Measurements from ENCODE around the gene TRIP12.
"Not testable (repeated sequence)": the region's sequence is repeated elsewhere in the genome, so short reads cannot be mapped to it uniquely, and the experiment has no call there.

The TRIP12 gene

GRCh38 chr2:229921892-229922448 lies at the start of gene TRIP12:
Gene TRIP12 (minus strand): TSS chr2:229922009. CDS start chr2:229880079, 41,930 bp downstream.
- DNase-seq (ENCODE audit: low read depth in 2 of 2), result peak; percentile 96 to 97

DNA sequence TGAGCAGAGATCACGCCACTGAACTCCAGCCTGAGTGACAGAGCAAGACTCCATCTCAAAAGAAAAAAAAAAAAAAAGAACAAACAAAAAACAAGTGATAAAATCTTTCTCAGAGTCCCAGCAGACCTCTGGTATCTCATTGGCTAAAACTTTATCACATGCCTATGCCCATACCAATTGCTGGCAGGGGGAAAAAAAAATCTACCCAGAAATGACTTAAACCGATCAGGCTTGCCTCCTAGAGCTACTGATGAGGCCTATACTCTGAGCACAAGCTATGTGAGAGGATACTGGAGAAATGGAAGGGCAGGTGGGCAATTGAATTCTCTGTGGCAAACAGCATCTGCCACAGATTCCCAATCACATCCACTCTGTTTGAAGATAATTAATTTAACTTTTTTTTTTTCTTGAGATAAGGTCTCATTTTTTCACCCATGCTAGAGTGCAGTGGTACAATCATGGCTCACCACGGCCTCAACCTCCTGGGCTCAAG lies 49.5 kb upstream of the TRIP12 start:
- DNase-seq (ENCODE audit: low read depth in 2 of 2), result no peak

DNA sequence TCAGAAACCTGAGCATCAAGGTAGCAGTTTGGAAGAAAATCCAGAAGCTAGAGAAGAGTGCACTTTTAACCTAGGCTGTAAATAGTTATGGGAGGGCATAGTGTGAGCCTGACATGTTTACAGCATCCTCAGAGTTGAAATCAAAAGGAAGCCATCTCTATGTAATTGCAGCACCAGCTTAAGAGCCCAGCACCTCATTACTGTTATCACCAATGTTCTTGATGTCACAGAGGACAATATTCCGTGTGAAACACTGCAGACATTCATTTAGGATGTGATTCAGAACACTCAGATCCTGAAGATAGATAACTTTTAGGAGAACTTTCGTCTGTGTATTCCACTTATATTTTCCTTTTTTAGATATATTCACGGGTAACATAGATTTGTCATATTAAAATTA lies 48.6 kb upstream of the TRIP12 start:
- DNase-seq (ENCODE audit: low read depth in 2 of 2), result no peak

GRCh38 chr2:229969921-229970320 lies 48.1 kb upstream of the TRIP12 start:
- DNase-seq (ENCODE audit: low read depth in 2 of 2), result no peak

DNA sequence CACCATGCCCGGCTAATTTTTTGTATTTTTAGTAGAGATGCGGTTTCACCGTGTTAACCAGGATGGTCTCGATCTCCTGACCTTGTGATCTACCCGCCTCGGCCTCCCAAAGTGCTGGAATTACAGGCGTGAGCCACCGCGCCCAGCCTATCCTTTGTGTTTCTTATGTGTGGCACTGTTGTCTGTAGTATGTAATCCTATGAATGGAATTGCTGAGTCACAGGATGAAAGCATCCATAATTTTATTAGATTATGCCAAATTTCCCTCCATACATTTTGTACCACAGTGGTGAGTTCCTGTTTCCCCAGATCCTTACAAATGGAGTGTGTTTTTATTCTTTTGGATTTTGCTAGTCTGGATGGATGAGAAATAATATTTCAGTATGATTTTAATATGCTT lies 41.8 kb upstream of the TRIP12 start:
- DNase-seq (ENCODE audit: low read depth in 2 of 2), result not testable (repeated sequence)

DNA sequence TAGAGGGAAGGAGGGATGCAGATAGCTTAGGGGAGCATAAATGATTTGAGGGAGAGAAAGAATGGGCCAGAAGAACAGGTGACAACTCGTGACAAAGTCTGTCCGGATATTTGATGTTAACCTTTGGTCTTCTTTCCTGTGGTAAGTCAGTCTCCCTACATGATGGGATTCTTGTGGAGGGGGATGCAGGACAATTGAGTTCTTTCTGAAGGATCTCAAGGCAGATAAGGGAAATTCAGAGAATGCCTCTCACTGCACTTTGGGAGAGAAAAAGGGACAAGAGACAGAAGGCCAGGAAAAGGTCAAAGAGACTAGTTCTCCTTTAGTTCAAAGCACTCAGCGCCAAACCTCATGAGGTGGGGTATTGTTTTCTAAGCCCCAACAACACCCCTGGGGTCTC lies 34.7 kb upstream of the TRIP12 start:
- DNase-seq (ENCODE audit: low read depth in 2 of 2), result no peak

DNA sequence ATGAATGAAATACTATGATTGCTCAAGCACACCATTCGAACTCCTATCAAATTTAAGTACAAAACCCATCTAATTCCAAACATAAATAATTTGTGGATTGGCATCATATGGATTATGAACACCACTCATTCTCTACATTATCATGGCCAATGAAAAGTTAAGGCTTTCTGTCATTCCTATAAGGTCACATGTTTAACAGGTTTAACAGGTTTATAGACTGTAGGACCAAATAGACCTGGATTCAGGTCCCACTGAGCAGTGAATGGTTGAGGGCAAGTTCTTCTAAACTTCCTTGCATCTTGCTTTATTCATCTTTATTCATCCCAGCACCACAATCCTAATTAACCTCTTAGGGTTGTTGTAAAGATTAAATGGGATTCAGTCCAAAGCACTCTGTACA lies 33.9 kb upstream of the TRIP12 start:
- no peak for DNase-seq (ENCODE audit: low read depth in 2 of 2)

GRCh38 chr2:229952256-229952835 lies 30.5 kb upstream of the TRIP12 start:
- no peak for DNase-seq (ENCODE audit: low read depth in 2 of 2)

- no peak for DNase-seq (ENCODE audit: low read depth in 2 of 2)
These were observed 25.7 kb upstream of the TRIP12 start for GRCh38 chr2:229947544-229947943.

DNA sequence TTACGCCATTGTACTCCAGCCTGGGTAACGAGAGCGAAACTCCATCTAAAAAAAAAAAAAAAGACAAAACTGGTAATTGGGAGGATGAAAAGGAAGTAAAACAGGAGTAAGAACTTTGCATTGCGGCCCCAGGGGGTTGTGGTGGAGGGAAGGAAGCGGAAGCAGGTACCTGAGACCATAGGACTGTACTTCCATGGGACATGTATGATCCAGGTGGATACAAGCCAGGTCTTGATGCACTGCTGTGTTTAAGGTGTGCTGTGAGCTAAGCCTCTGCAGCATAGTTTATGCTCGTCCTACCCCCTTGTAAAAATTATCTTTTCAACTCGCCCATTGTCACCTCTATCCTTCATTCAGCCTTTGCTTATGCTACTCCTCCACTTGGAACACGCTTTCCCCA lies 24.2 kb upstream of the TRIP12 start:
- no peak for DNase-seq (ENCODE audit: low read depth in 2 of 2)

- DNase-seq (ENCODE audit: low read depth in 2 of 2), result no peak
These were observed 22.1 kb upstream of the TRIP12 start for GRCh38 chr2:229943770-229944449.

GRCh38 chr2:229943171-229943570 lies 21.4 kb upstream of the TRIP12 start:
- no peak for DNase-seq (ENCODE audit: low read depth in 2 of 2)

GRCh38 chr2:229942671-229943070 lies 20.9 kb upstream of the TRIP12 start:
- DNase-seq (ENCODE audit: low read depth in 2 of 2), result no peak

- DNase-seq (ENCODE audit: low read depth in 2 of 2), result no peak
These were observed 15.7 kb upstream of the TRIP12 start for GRCh38 chr2:229937537-229937936.

- DNase-seq (ENCODE audit: low read depth in 2 of 2), result no peak
These were observed 9.4 kb upstream of the TRIP12 start for GRCh38 chr2:229931241-229931640.

- DNase-seq (ENCODE audit: low read depth in 2 of 2), result no peak
These were observed 8.8 kb upstream of the TRIP12 start for GRCh38 chr2:229930656-229931055.

- peak; percentile 4 to 8 for DNase-seq (ENCODE audit: low read depth in 2 of 2)
These were observed 6.1 kb upstream of the TRIP12 start for GRCh38 chr2:229927817-229928321.

GRCh38 chr2:229925201-229925600 lies 3.4 kb upstream of the TRIP12 start:
- no peak for DNase-seq (ENCODE audit: low read depth in 2 of 2)

- DNase-seq (ENCODE audit: low read depth in 2 of 2), result not testable (repeated sequence)
These were observed 2.7 kb upstream of the TRIP12 start for GRCh38 chr2:229924541-229924940.

DNA sequence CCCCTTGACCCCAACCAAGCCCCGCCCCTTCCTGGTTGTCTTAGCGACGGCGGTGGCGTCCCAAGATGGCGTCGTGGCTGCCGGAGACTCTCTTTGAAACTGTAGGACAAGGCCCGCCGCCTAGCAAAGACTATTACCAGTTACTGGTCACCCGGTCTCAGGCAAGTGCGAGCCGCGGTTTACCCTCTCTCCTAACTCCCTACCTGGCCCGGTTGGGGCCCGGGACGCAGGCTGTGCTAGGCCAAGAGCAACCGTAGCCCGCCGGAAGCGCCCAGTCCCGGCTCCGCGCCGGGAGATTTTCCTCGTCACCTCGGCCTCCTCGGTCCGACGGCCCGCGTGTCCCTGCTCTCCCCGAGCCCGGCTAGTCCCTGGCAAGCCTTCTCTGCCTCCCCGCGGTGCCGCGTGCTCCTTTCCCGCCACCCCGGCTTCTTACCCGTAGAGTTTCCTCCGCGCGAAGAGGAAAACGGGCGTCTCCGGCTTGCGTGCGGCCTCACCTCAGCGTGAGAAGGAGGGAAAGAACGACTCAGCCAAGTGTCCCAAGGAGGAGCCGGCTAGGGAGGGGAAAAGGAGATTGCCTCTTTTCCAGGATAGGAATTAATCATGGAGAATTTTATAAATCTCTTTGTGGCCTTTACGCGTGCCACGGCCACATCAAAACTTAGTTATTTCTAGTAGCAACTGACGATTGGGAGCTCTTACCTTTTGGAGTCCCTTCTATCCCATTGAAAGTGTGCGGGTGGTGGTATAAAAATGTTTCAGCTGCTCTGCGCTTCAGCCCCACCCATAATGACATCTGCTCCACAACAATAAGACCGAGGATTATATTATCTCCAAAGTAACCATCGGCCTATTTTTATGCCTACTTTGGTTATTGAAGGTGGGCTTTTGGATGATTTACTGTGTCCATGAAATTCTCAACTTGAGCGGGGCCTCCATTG lies 909 bp upstream of the TRIP12 start, which contains the start of gene FBXO36:
Gene FBXO36, plus strand, starts transcription at position 55 of the 938 bp plus-strand sequence. Its CDS starts 11 bp downstream, at position 66.
- DNase-seq (ENCODE audit: low read depth in 2 of 2), result peak in 1 of 2 experiments; percentile 15

DNA sequence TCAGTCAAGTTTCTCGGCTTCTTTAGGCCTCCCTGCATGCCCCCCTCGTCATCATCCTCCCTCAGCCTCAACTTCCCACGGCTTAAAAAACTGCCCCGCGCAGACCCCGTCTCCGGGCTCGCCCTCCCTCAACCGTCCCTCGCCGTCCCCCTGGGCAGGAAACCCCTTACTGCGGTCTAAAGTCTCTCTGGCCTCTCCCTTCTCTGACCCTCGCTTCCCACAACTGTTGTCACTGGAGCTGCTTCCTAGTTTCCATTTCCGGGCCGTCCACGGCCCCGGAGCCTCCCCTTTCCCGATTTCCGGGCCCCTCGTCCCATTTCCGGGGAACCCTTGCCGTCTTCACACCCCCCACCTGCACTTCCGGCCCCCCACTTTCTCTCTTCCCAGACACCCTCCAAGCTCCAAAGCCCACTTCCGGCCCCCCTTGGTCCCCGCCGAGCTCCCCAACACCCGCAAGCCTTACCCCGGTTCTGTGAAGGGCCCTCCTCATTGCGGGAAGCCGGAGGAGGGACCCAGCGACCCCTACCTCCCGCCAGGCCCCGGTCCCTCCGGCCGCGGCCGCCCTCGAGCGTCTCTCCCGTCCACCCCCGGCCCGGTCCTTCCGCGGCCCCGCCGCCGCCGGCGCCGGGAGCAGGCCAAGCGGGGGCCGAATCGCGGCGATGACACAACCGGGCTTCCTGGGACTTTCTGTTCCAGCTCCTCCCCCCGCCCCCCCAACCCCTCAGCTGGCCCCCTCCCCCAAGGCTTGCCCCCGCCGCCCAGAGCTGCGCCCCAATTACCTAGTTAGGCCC lies 513 bp downstream of the TRIP12 start:
- peak; percentile 10 for DNase-seq (ENCODE audit: low read depth in 2 of 2)
